Parathyroid adenoma (tissue), 2 donors: ENCODE results near the gene USHBP1.

Experiments used
- H2AFZ ChIP-seq: fragments of 300-600 bp; sonication (generic); one replicate; pipeline ENCODE4 v1.7.0; 2017; ENCODE audit warnings: antibody characterized with exemption, mild to moderate bottlenecking
- H3K27ac ChIP-seq: fragments of 300-600 bp; sonication (generic); one replicate; pipeline ENCODE4 v1.7.0; 2017
- H3K27me3 ChIP-seq: fragments of 300-600 bp; sonication (generic); one replicate; pipeline ENCODE4 v1.7.0; 2017; ENCODE audit warnings: low read length; ENCODE audit not compliant: control insufficient read depth, insufficient read depth
- H3K36me3 ChIP-seq: fragments of 300-600 bp; sonication (generic); one replicate; pipeline ENCODE4 v1.7.0; 2017; ENCODE audit warnings: low read length; ENCODE audit not compliant: control insufficient read depth, insufficient read depth
- H3K4me1 ChIP-seq: fragments of 300-600 bp; sonication (generic); one replicate; pipeline ENCODE4 v1.7.0; 2017; ENCODE audit warnings: control low read depth
- H3K4me2 ChIP-seq: fragments of 300-600 bp; sonication (generic); one replicate; pipeline ENCODE4 v1.7.0; 2017; ENCODE audit warnings: low read length
- H3K4me3 ChIP-seq: fragments of 300-600 bp; sonication (generic); one replicate; pipeline ENCODE4 v1.7.0; 2017; ENCODE audit warnings: low read depth, low read length
- H3K79me2 ChIP-seq: fragments of 300-600 bp; sonication (generic); one replicate; pipeline ENCODE4 v1.7.0; 2017; ENCODE audit warnings: control low read depth
- H3K9ac ChIP-seq: fragments of 300-600 bp; sonication (generic); one replicate; pipeline ENCODE4 v1.7.0; 2017; ENCODE audit warnings: mild to moderate bottlenecking
- H3K9me3 ChIP-seq: fragments of 300-600 bp; sonication (generic); one replicate; pipeline ENCODE4 v1.7.0; 2017; ENCODE audit warnings: low read length; ENCODE audit not compliant: control insufficient read depth
- CTCF ChIP-seq: fragments of 300-600 bp; sonication (generic); IDR thresholded peaks from one replicate; pipeline ENCODE4 v1.7.0; 2017; ENCODE audit warnings: antibody characterized with exemption, mild to moderate bottlenecking
- donor health status: primary hyperparathyroidism.

The USHBP1 gene

GRCh38 chr19:17289489-17289888 lies 24.9 kb upstream of the USHBP1 start:
- no peaks in the 10 kb centered on the region for H3K9me3 ChIP-seq
- no peaks in the 10 kb centered on the region for H3K27me3 ChIP-seq
- TF ChIP-seq CTCF: no peak
- H3K4me1 ChIP-seq: no peaks in the 10 kb centered on the region
- H2AFZ ChIP-seq: no peak overlapping the region
- H3K36me3 ChIP-seq: no peaks in the 10 kb centered on the region
- peaks cover 3% of the 10 kb centered on the region for H3K79me2 ChIP-seq
- no peak overlapping the region for H3K27ac ChIP-seq
- no peak overlapping the region for H3K4me2 ChIP-seq
- H3K4me3 ChIP-seq: no peak overlapping the region
- no peak overlapping the region for H3K9ac ChIP-seq

GRCh38 chr19:17286752-17287151 lies 22.2 kb upstream of the USHBP1 start:
- Histone ChIP-seq H3K27ac (no peak overlapping the region), H3K79me2 (no peaks in the 10 kb centered on the region), H3K4me2 (no peak overlapping the region), H3K27me3 (no peaks in the 10 kb centered on the region), H3K9me3 (no peaks in the 10 kb centered on the region), H3K4me3 (no peak overlapping the region), H2AFZ (no peak overlapping the region), H3K9ac (no peak overlapping the region), H3K4me1 (no peaks in the 10 kb centered on the region), H3K36me3 (no peaks in the 10 kb centered on the region)
- no peak for TF ChIP-seq CTCF

GRCh38 chr19:17286263-17286662 lies 21.7 kb upstream of the USHBP1 start:
- Histone ChIP-seq H3K4me1 (no peaks in the 10 kb centered on the region), H3K9ac (no peak overlapping the region), H3K27ac (no peak overlapping the region), H2AFZ (no peak overlapping the region), H3K4me2 (no peak overlapping the region), H3K79me2 (no peaks in the 10 kb centered on the region), H3K9me3 (no peaks in the 10 kb centered on the region), H3K27me3 (no peaks in the 10 kb centered on the region), H3K36me3 (no peaks in the 10 kb centered on the region), H3K4me3 (no peak overlapping the region)
- TF ChIP-seq CTCF: no peak

GRCh38 chr19:17285415-17286135 lies 21.0 kb upstream of the USHBP1 start:
- no peaks in the 10 kb centered on the region for H3K36me3 ChIP-seq
- H2AFZ ChIP-seq: no peak overlapping the region
- no peaks in the 10 kb centered on the region for H3K9me3 ChIP-seq
- no peak overlapping the region for H3K9ac ChIP-seq
- no peaks in the 10 kb centered on the region for H3K4me1 ChIP-seq
- no peaks in the 10 kb centered on the region for H3K27me3 ChIP-seq
- H3K27ac ChIP-seq: no peak overlapping the region
- H3K79me2 ChIP-seq: no peaks in the 10 kb centered on the region
- H3K4me2 ChIP-seq: no peak overlapping the region
- no peak for TF ChIP-seq CTCF
- no peak overlapping the region for H3K4me3 ChIP-seq

GRCh38 chr19:17283504-17283996 lies 19.0 kb upstream of the USHBP1 start:
- H3K4me1 ChIP-seq: no peaks in the 10 kb centered on the region
- no peak overlapping the region for H3K4me3 ChIP-seq
- H3K79me2 ChIP-seq: no peaks in the 10 kb centered on the region
- no peak for TF ChIP-seq CTCF
- no peaks in the 10 kb centered on the region for H3K9me3 ChIP-seq
- no peaks in the 10 kb centered on the region for H3K27me3 ChIP-seq
- no peaks in the 10 kb centered on the region for H3K36me3 ChIP-seq
- H3K27ac ChIP-seq: no peak overlapping the region
- H2AFZ ChIP-seq: no peak overlapping the region
- H3K9ac ChIP-seq: no peak overlapping the region
- no peak overlapping the region for H3K4me2 ChIP-seq
